H9 (cell line): ENCODE data around the gene THOP1. TPM values are rescaled to one million over a fixed set of nuclear protein-coding genes. Genes with fewer than 3 reads are reported as not detected.

Experiments used
- DNase-seq: peaks from one replicate; pipeline ENCODE4 v3.0.0-alpha.2; 2017
- H2AFZ ChIP-seq: one replicate; pipeline ENCODE4 v1.6.1; 2013; ENCODE audit warnings: mild to moderate bottlenecking, low read length, control low read depth, moderate library complexity
- H2AK5ac ChIP-seq: 2 replicates; pipeline ENCODE4 v1.6.1; 2013; ENCODE audit warnings: low read length, control low read depth, mixed read lengths; ENCODE audit not compliant: insufficient read length
- H2BK120ac ChIP-seq: one replicate; pipeline ENCODE4 v1.6.1; 2013; ENCODE audit warnings: low read depth, mild to moderate bottlenecking, low read length, control low read depth, inconsistent platforms; ENCODE audit not compliant: poor library complexity, severe bottlenecking
- H2BK12ac ChIP-seq: 2 replicates; pipeline ENCODE4 v1.6.1; 2013; ENCODE audit warnings: low read length, control low read depth, mixed read lengths, low read depth; ENCODE audit not compliant: insufficient read length
- H2BK15ac ChIP-seq: 2 replicates; pipeline ENCODE4 v1.6.1; 2013; ENCODE audit warnings: low read depth, low read length, control low read depth
- H2BK20ac ChIP-seq: one replicate; pipeline ENCODE4 v1.6.1; 2013; ENCODE audit warnings: low read depth, mild to moderate bottlenecking, low read length, control low read depth, inconsistent platforms; ENCODE audit not compliant: poor library complexity, severe bottlenecking
- H2BK5ac ChIP-seq: 2 replicates; pipeline ENCODE4 v1.6.1; 2013; ENCODE audit warnings: low read length, control low read depth, mixed read lengths; ENCODE audit not compliant: insufficient read length
- H3K14ac ChIP-seq: 2 replicates; pipeline ENCODE4 v1.6.1; 2013; ENCODE audit warnings: low read length, control low read depth; ENCODE audit not compliant: insufficient read depth
- H3K18ac ChIP-seq: 2 replicates; pipeline ENCODE4 v1.6.1; 2013; ENCODE audit warnings: low read depth, mild to moderate bottlenecking, mixed read lengths, low read length, control low read depth; ENCODE audit not compliant: insufficient read length
- H3K23ac ChIP-seq: 2 replicates; pipeline ENCODE4 v1.6.1; 2013; ENCODE audit warnings: low read length, control low read depth, mixed read lengths, low read depth; ENCODE audit not compliant: insufficient read length
- H3K23me2 ChIP-seq: 2 replicates; pipeline ENCODE4 v1.6.1; 2013; ENCODE audit warnings: low read depth, mild to moderate bottlenecking, mixed read lengths, low read length, control low read depth; ENCODE audit not compliant: insufficient read length, poor library complexity, severe bottlenecking
- H3K27ac ChIP-seq: 2 replicates; pipeline ENCODE4 v1.5.1; 2013; ENCODE audit warnings: low read length, control low read depth, mixed read lengths, low read depth; ENCODE audit not compliant: insufficient read length
- H3K27me3 ChIP-seq: 2 replicates; pipeline ENCODE4 v1.6.1; 2013; ENCODE audit warnings: low read length, control low read depth, inconsistent platforms; ENCODE audit not compliant: insufficient read depth
- H3K4ac ChIP-seq: 2 replicates; pipeline ENCODE4 v1.6.1; 2013; ENCODE audit warnings: low read depth, mild to moderate bottlenecking, control low read depth, inconsistent platforms, low read length, moderate library complexity
- H3K4me1 ChIP-seq: 2 replicates; pipeline ENCODE4 v1.6.1; 2013; ENCODE audit warnings: low read length, control low read depth, inconsistent platforms; ENCODE audit not compliant: insufficient read depth
- H3K4me2 ChIP-seq: 2 replicates; pipeline ENCODE4 v1.6.1; 2013; ENCODE audit warnings: low read length, control low read depth, mixed read lengths; ENCODE audit not compliant: insufficient read length, insufficient read depth
- H3K56ac ChIP-seq: 2 replicates; pipeline ENCODE4 v1.6.1; 2013; ENCODE audit warnings: low read depth, mild to moderate bottlenecking, mixed read lengths, low read length, control low read depth; ENCODE audit not compliant: insufficient read length
- H3K79me1 ChIP-seq: 2 replicates; pipeline ENCODE4 v1.6.1; 2013; ENCODE audit warnings: low read depth, mild to moderate bottlenecking, moderate library complexity, low read length, control low read depth, inconsistent platforms; ENCODE audit not compliant: insufficient read depth, poor library complexity, severe bottlenecking
- H3K79me2 ChIP-seq: 2 replicates; pipeline ENCODE4 v1.6.1; 2013; ENCODE audit warnings: low read length, control low read depth, inconsistent platforms; ENCODE audit not compliant: insufficient read depth
- H3K9ac ChIP-seq: 2 replicates; pipeline ENCODE4 v1.6.1; 2013; ENCODE audit warnings: low read length, control low read depth, mixed read lengths; ENCODE audit not compliant: insufficient read length; ENCODE audit errors: extremely low read depth
- H3K9me3 ChIP-seq: one replicate; pipeline ENCODE4 v1.6.1; 2013; ENCODE audit warnings: low read depth, low read length, inconsistent platforms; ENCODE audit not compliant: control insufficient read depth
- H3T11ph ChIP-seq: one replicate; pipeline ENCODE4 v1.6.1; 2013; ENCODE audit warnings: mild to moderate bottlenecking, low read length, control low read depth, inconsistent platforms
- H4K20me1 ChIP-seq: one replicate; pipeline ENCODE4 v1.6.1; 2013; ENCODE audit not compliant: control insufficient read depth, insufficient read length, insufficient read depth
- H4K5ac ChIP-seq: 2 replicates; pipeline ENCODE4 v1.6.1; 2013; ENCODE audit warnings: low read depth, mild to moderate bottlenecking, mixed read lengths, low read length, control low read depth; ENCODE audit not compliant: insufficient read length
- H4K8ac ChIP-seq: replicated peaks from 2 replicates; pipeline ENCODE4 v1.6.1; 2013; ENCODE audit warnings: low read length, control low read depth, mixed read lengths, low read depth; ENCODE audit not compliant: insufficient read length
- H4K91ac ChIP-seq: 2 replicates; pipeline ENCODE4 v1.6.1; 2013; ENCODE audit warnings: low read depth, mild to moderate bottlenecking, moderate library complexity, mixed read lengths, low read length, control low read depth; ENCODE audit not compliant: insufficient read length
- H3K27ac Mint-ChIP-seq, 3 experiments: 2 replicates in 2 of 3; 3 replicates in 1 of 3; pipeline ENCODE4 v1.8.0; 2020 to 2021; ENCODE audit warnings: mixed read lengths in 3 of 3, mild to moderate bottlenecking in 1 of 3, moderate library complexity in 1 of 3
- H3K27me3 Mint-ChIP-seq: 2 replicates; pipeline ENCODE4 v1.8.0; 2021; ENCODE audit warnings: low read depth, mild to moderate bottlenecking, moderate library complexity, mixed read lengths
- H3K36me3 Mint-ChIP-seq, 3 experiments: 2 replicates in 2 of 3; 3 replicates in 1 of 3; pipeline ENCODE4 v1.8.0; 2020 to 2021; ENCODE audit warnings: low read depth in 3 of 3, mixed read lengths in 3 of 3; ENCODE audit not compliant: insufficient read depth in 1 of 3
- H3K4me1 Mint-ChIP-seq, 2 experiments: 2 replicates each; pipeline ENCODE4 v1.8.0; 2020; ENCODE audit warnings: mixed read lengths in 2 of 2
- H3K4me3 Mint-ChIP-seq, 2 experiments: 2 replicates in 1 of 2; 3 replicates in 1 of 2; pipeline ENCODE4 v1.8.0; 2020 to 2021; ENCODE audit warnings: mild to moderate bottlenecking in 2 of 2, mixed read lengths in 2 of 2, moderate library complexity in 1 of 2
- H3K9me3 Mint-ChIP-seq, 2 experiments: 2 replicates in 1 of 2; 3 replicates in 1 of 2; pipeline ENCODE4 v1.8.0; 2020; ENCODE audit warnings: mild to moderate bottlenecking in 2 of 2, mixed read lengths in 2 of 2, moderate library complexity in 1 of 2
- WGBS: extraction: QIAGEN DNeasy Blood & Tissue Kit; methylation state at CpG from one replicate; pipeline ENCODE4 v1.1.7; 2013; ENCODE audit warnings: missing lambda C conversion rate, low lambda C conversion rate, mixed read lengths; ENCODE audit not compliant: insufficient read length; ENCODE audit errors: extremely low coverage; 5-methylcytosine and 5-hydroxymethylcytosine counted together
- total RNA-seq: library from RNA; stranded (reverse); gene quantifications from 2 replicates; pipeline ENCODE4 v1.2.1, GENCODE V29; 2021
- TF ChIP-seq, protein P1 (sequence below): fragments of 200-600 bp; sonication (generic); conservative IDR thresholded peaks from 3 replicates; pipeline ENCODE4 v1.8.0; 2021; ENCODE audit warnings: antibody characterized with exemption, mild to moderate bottlenecking

Gene THOP1
- total RNA-seq, 1 experiment from 2014 or later, result 150 TPM

DNA sequence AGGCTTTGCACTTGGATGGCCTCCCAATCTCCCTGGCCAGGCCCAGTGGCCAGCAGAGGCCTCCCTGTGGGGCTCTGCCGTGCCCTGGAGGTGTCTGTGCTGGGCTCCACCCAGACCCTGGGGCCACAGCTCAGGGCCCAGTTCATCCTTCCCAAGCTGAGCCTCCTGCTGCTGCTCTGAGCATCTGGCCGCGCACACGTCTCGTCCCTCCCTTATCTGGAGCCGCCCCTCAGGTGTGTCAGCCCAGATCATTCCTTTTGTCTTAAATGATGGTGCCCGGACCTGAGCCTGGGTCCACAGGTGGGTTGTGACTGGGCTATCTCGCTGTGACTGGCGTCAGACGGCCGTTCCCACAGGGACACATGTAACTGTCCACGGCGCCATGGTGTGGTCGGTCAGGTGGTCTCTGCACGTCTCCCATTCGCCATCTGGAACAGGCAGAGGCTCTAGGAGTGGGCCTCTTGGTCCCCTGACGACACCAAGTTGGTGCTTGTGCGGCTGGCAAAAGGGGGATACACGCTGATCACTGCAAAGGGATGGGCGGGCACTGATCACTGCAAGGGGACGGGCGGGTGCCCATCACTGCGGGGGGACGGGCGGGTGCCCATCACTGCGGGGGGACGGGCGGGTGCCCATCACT is 20.1 kb downstream of the THOP1 start:
- Histone ChIP-seq H3K79me1 (peaks cover 4% of the 10 kb centered on the region), H4K5ac (no peak overlapping the region), H2BK120ac (no peak overlapping the region), H3K4me1 (no peaks in the 10 kb centered on the region), H3K23me2 (no peaks in the 10 kb centered on the region), H3K18ac (no peak overlapping the region), H2AK5ac (no peak overlapping the region), H3K14ac (no peak overlapping the region), H4K20me1 (no peaks in the 10 kb centered on the region), H3K9me3 (no peaks in the 10 kb centered on the region), H3T11ph (no peak overlapping the region), H3K27me3 (no peaks in the 10 kb centered on the region), H3K9ac (no peak overlapping the region), H3K4me2 (no peak overlapping the region), H2BK20ac (no peak overlapping the region), H2BK12ac (no peak overlapping the region), H3K79me2 (no peaks in the 10 kb centered on the region), H3K56ac (no peak overlapping the region), H4K91ac (no peak overlapping the region), H2BK5ac (no peak overlapping the region), H4K8ac (no peak overlapping the region), H3K4ac (no peak overlapping the region), H3K27ac (no peak overlapping the region), H3K23ac (no peak overlapping the region), H2AFZ (no peak overlapping the region), H2BK15ac (no peak overlapping the region)
- H3K36me3 Mint-ChIP-seq, result peaks cover 28 to 77% (median 71%) of the 10 kb centered on the region in 3 experiments
- WGBS, result no CpG with 5 or more reads among the region's 28 CpGs
- no peak overlapping the region for H3K4me3 Mint-ChIP-seq
- no peak overlapping the region; a peak in 1 of 7 replicates for H3K27ac Mint-ChIP-seq
- no peaks in the 10 kb centered on the region for H3K9me3 Mint-ChIP-seq
- no peaks in the 10 kb centered on the region for H3K4me1 Mint-ChIP-seq
- no peak for DNase-seq
- H3K27me3 Mint-ChIP-seq, result no peaks in the 10 kb centered on the region; the same call in 1 of the 2 replicates
- TF ChIP-seq, protein P1, sequence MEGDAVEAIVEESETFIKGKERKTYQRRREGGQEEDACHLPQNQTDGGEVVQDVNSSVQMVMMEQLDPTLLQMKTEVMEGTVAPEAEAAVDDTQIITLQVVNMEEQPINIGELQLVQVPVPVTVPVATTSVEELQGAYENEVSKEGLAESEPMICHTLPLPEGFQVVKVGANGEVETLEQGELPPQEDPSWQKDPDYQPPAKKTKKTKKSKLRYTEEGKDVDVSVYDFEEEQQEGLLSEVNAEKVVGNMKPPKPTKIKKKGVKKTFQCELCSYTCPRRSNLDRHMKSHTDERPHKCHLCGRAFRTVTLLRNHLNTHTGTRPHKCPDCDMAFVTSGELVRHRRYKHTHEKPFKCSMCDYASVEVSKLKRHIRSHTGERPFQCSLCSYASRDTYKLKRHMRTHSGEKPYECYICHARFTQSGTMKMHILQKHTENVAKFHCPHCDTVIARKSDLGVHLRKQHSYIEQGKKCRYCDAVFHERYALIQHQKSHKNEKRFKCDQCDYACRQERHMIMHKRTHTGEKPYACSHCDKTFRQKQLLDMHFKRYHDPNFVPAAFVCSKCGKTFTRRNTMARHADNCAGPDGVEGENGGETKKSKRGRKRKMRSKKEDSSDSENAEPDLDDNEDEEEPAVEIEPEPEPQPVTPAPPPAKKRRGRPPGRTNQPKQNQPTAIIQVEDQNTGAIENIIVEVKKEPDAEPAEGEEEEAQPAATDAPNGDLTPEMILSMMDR, result no peak
